C4-2B (cell line): ENCODE data around the gene MYO9B.

Experiments
- CTCF ChIP-seq: fragments of 450-650 bp; conservative IDR thresholded peaks from 2 replicates; pipeline ENCODE4 v1.5.1; 2017; ENCODE audit warnings: mild to moderate bottlenecking
- ZFX ChIP-seq: fragments of 450-650 bp; IDR thresholded peaks from 2 replicates; pipeline ENCODE4 v1.6.1; 2017

GRCh38 chr19:17116996-17117702 lies 41.6 kb downstream of the MYO9B start:
- TF ChIP-seq CTCF (no peak), ZFX (no peak)
